ENCODE data around the gene C9.

- TF ChIP-seq, protein P1, sequence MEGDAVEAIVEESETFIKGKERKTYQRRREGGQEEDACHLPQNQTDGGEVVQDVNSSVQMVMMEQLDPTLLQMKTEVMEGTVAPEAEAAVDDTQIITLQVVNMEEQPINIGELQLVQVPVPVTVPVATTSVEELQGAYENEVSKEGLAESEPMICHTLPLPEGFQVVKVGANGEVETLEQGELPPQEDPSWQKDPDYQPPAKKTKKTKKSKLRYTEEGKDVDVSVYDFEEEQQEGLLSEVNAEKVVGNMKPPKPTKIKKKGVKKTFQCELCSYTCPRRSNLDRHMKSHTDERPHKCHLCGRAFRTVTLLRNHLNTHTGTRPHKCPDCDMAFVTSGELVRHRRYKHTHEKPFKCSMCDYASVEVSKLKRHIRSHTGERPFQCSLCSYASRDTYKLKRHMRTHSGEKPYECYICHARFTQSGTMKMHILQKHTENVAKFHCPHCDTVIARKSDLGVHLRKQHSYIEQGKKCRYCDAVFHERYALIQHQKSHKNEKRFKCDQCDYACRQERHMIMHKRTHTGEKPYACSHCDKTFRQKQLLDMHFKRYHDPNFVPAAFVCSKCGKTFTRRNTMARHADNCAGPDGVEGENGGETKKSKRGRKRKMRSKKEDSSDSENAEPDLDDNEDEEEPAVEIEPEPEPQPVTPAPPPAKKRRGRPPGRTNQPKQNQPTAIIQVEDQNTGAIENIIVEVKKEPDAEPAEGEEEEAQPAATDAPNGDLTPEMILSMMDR (optimal IDR thresholded peaks at IDR 0.05 in 1 of 3, IDR thresholded peaks at IDR 0.05 in 1 of 3, conservative IDR thresholded peaks at IDR 0.05 in 1 of 3; ENCODE audit: extremely low read depth in 1 of 3, insufficient read depth in 2 of 3, low read length in 3 of 3) = no peak
- TF ChIP-seq EZH2 (IDR thresholded peaks at IDR 0.05; ENCODE audit: low read length) = no peak
These were observed 6.5 kb upstream of the C9 start for GRCh38 chr5:39370555-39371366.
